Peyer's patch (tissue), 4 donors: ENCODE data around the gene OTULINL.

Experiments used
- POLR2A ChIP-seq, 2 donors: fragments of 450-650 bp; IDR thresholded peaks; one replicate each; pipeline ENCODE4 v1.5.1; 2017; ENCODE audit warnings: antibody characterized with exemption in 2 of 2, mild to moderate bottlenecking in 2 of 2, moderate library complexity in 2 of 2
- TF ChIP-seq, protein P1 (sequence below), 6 experiments: fragments of 450-650 bp in 4 of 6; fragments of 200-600 bp in 2 of 6; sonication (generic) in 1 of 6; IDR thresholded peaks; one replicate each; pipeline ENCODE4 v1.5.1; 2017 to 2019; ENCODE audit warnings: antibody characterized with exemption in 6 of 6, mild to moderate bottlenecking in 3 of 6, moderate library complexity in 1 of 6

DNA sequence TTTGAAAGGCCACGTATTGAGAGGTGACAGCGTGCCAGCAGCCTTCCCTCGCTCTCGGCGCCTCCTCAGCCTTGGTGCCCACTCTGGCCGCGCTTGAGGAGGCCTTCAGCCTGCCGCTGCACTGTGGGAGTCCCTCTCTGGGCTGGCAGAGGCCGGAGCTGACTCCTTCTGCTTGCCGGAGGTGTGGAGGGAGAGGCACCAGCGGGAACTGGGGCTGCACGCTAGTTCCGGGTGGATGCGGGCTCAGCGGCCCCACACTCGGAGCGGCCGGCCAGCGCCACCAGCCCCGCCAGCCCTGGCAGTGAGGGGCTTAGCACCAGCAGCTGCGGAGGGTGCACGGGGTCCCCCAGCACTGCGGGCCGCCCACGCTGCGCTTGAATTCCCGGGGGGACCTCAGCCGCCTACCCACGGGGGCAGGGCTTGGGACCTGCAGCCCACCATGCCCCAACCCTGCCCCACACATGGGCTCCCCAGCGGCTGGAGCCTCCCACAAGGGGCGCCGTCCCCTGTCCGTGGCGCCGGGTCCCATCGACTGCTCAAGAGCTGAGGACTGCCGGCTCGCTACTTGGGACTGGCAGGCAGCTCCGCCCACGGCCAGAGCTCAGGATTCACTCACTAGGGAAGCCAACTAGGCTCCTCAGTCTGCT lies 4.4 kb upstream of the OTULINL start:
- TF ChIP-seq POLR2A (IDR thresholded peaks at IDR 0.05): no peak
- TF ChIP-seq, protein P1, sequence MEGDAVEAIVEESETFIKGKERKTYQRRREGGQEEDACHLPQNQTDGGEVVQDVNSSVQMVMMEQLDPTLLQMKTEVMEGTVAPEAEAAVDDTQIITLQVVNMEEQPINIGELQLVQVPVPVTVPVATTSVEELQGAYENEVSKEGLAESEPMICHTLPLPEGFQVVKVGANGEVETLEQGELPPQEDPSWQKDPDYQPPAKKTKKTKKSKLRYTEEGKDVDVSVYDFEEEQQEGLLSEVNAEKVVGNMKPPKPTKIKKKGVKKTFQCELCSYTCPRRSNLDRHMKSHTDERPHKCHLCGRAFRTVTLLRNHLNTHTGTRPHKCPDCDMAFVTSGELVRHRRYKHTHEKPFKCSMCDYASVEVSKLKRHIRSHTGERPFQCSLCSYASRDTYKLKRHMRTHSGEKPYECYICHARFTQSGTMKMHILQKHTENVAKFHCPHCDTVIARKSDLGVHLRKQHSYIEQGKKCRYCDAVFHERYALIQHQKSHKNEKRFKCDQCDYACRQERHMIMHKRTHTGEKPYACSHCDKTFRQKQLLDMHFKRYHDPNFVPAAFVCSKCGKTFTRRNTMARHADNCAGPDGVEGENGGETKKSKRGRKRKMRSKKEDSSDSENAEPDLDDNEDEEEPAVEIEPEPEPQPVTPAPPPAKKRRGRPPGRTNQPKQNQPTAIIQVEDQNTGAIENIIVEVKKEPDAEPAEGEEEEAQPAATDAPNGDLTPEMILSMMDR (IDR thresholded peaks at IDR 0.05): no peak
